GM19035 (cell line): Measurements from ENCODE around the gene SSBP1.
"Not testable (repeated sequence)": the region's sequence is repeated elsewhere in the genome, so short reads cannot be mapped to it uniquely, and the experiment has no call there.

Experiments
- ATAC-seq: cut with Tn5 transposase; IDR thresholded peaks from one replicate; pipeline ENCODE4 v1.9.1; 2021; ENCODE audit not compliant: unreplicated experiment

Gene SSBP1, protein sequence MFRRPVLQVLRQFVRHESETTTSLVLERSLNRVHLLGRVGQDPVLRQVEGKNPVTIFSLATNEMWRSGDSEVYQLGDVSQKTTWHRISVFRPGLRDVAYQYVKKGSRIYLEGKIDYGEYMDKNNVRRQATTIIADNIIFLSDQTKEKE

GRCh38 chr7:141737836-141738591, at the start of gene SSBP1:
Gene SSBP1, plus strand, starts transcription at chr7:141738358. Its CDS starts 809 bp downstream, at chr7:141739167.
- ATAC-seq = peak; percentile 92

DNA sequence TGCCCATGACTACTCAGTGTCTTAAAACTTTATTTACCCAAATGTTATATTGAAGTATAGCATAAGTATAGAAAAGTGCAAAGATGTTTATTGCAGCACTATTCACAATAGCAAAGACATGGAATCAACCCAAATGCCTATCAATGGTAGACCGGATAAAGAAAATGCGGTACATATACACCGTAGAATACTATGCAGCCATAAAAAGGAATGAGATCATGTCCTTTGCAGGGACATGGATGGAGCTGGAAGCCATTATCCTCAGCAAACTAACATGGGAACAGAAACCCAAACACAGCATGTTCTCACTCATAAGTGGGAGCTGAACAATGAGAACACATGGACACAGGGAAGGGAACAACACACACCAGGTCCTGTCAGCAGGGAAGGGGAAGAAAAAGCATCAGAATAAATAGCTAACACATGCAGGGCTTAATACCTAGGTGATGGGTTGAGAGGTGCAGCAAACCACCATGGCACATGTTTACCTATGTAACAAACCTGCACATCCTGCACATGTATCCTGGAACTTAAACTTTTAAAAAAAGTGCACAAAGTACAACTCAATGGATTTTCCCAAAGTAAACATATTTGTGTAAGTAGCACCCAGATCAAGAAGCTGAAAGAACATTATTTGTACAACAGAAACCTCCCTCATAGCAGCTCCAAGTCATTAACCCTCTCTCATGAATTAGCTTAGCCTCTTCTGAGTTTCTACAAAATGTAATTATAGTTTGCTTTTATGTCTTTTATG, 48.9 kb upstream of the SSBP1 start:
- ATAC-seq = not testable (repeated sequence)

GRCh38 chr7:141691540-141691939, 46.6 kb upstream of the SSBP1 start:
- ATAC-seq = no peak

GRCh38 chr7:141691961-141692360, 46.2 kb upstream of the SSBP1 start:
- ATAC-seq = no peak

- ATAC-seq = no peak
These were observed 45.1 kb upstream of the SSBP1 start for GRCh38 chr7:141693082-141693481.

- ATAC-seq = no peak
These were observed 42.3 kb upstream of the SSBP1 start for GRCh38 chr7:141695803-141696289.

- no peak for ATAC-seq
These were observed 41.8 kb upstream of the SSBP1 start for GRCh38 chr7:141696348-141696747.

GRCh38 chr7:141697211-141697871, 40.8 kb upstream of the SSBP1 start:
- ATAC-seq = no peak

DNA sequence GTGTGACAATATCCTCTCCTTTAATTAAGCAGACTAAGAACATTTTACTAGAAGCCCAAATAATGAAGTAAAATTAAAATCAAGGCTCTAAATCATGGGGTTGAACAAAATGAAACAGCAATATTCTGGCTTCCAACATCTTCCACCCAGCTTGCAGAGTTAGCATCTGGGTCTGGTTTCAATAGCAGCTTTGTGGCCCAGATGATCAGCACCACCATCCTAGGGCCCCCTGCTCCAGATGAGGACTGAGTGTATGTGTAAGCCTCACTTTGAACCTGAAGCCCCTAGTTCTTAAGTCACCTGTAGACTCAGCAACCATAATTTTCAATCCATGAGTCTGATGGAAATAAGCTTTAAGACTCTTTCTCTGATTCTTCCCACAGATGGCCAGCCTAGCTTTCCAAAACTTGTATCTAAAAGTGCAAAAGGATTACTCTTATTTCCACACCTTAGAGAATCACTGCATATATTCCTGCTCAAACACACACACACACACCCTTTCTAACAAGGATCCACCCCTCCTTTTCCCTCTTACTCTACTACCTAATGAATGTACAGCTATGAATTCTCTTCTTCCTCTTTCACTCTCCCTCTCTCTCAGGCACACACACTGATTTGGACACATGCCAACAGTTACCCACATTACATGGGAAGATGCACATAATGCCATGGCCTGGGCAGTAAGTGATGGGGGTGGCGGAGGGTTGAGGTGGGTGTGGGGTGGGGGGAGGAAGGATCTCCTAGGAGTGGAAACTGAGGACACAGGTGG, 39.7 kb upstream of the SSBP1 start:
- no peak for ATAC-seq

GRCh38 chr7:141699860-141700259, 38.3 kb upstream of the SSBP1 start:
- no peak for ATAC-seq

DNA sequence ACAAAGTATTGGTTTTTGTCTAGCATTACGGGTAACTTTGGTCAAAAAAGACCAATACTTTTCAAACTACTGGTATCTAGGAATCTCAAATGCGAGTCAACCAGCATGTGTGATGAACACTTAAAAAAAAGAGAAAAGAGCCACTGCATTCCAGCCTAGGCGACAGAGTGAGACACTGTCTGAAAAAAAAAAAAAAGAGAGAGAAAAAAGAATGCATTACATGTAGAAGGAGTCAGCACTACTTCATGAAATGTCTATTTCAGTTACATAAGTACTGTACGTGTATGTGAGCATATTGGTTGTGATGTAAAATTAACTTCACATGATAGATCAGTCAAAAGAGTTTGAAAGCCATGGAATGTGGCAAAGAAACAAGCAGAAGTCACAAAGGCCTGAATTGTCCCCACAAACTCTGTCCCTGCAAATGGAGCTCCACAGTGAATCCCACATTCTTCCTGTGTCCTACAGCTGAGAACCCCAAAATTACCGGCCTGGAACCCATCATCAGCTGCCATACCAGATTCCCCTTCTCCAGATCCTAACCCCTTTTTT, 37.8 kb upstream of the SSBP1 start:
- ATAC-seq = no peak

DNA sequence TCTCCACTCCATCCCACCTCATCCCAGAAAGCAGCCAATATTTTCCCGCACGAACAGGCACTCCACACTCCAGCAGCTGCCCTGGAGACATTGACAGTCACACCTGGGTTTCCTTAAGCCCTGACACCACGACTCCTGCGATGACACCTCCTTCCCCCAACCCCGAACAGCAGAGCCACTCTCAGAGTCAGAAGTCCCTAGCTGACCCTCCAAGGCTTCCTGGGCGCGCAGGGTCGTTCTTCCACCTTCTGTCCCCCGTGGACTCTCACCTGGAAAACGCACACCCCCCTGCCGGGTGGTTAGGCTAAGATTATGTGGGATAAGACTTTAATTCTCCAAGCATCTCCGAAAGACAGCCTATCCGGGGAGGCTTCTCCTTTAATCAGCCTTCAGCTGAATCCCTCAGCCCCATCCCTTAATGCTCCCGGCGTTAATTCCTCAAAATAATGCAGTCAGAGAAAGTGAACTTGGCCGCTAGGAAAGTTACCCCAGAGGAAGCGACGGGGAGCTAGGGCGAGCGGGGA, 37.2 kb upstream of the SSBP1 start:
- peak; percentile 4 for ATAC-seq

GRCh38 chr7:141701489-141702046, 36.6 kb upstream of the SSBP1 start:
- ATAC-seq = peak; percentile 83

GRCh38 chr7:141702047-141702567, 36.1 kb upstream of the SSBP1 start, which contains the start of gene DENND11:
Gene DENND11, minus strand, starts transcription at chr7:141702166. Its CDS starts 13 bp downstream, at chr7:141702153.
- peak; percentile 79 for ATAC-seq

- no peak for ATAC-seq
These were observed 35.3 kb upstream of the SSBP1 start for GRCh38 chr7:141702892-141703291.

- ATAC-seq = no peak
These were observed 34.0 kb upstream of the SSBP1 start for GRCh38 chr7:141704112-141704511.

- no peak for ATAC-seq
These were observed 33.4 kb upstream of the SSBP1 start for GRCh38 chr7:141704741-141705140.

GRCh38 chr7:141706239-141707064, 31.7 kb upstream of the SSBP1 start:
- ATAC-seq = no peak
